HG02571 (cell line): ENCODE measurements around the gene ARMC9.
"Not testable (repeated sequence)": the region's sequence is repeated elsewhere in the genome, so short reads cannot be mapped to it uniquely, and the experiment has no call there.

Source experiments
- ATAC-seq: cut with Tn5 transposase; IDR thresholded peaks from one replicate; pipeline ENCODE4 v1.9.1; 2021; ENCODE audit warnings: mild to moderate bottlenecking, moderate library complexity; ENCODE audit not compliant: unreplicated experiment

The ARMC9 gene

GRCh38 chr2:231198291-231199173 is at the start of gene ARMC9:
Gene ARMC9, plus strand, starts transcription at chr2:231198631. Its CDS starts 7,608 bp downstream, at chr2:231206239.
- ATAC-seq, result peak; percentile 94

GRCh38 chr2:231152800-231153557 is 45.5 kb upstream of the ARMC9 start:
- no peak for ATAC-seq

GRCh38 chr2:231159306-231159705 is 39.1 kb upstream of the ARMC9 start:
- no peak for ATAC-seq

GRCh38 chr2:231160701-231161100 is 37.7 kb upstream of the ARMC9 start:
- ATAC-seq, result no peak

- ATAC-seq, result no peak
Measured at GRCh38 chr2:231161252-231161839, 37.1 kb upstream of the ARMC9 start.

- ATAC-seq, result no peak
Measured at GRCh38 chr2:231161877-231162329, 36.5 kb upstream of the ARMC9 start.

DNA sequence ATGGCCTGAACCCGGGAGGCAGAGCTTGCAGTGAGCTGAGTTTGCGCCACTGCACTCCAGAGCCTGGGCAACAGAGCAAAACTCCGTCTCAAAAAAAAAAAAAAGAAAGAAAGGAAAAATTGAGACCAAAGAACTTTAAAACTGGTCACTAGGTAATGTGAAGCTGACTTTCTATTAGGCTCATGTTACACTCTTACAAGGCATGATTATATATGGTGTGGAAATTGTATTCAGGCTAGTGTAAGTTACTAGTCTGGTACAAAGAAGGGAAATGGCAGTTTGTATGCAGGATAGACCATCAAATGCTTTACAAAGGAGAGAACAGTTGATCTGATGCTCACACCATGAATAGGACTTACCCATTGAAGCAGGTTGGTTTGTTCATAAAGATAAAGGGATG is 35.4 kb upstream of the ARMC9 start:
- ATAC-seq, result no peak

DNA sequence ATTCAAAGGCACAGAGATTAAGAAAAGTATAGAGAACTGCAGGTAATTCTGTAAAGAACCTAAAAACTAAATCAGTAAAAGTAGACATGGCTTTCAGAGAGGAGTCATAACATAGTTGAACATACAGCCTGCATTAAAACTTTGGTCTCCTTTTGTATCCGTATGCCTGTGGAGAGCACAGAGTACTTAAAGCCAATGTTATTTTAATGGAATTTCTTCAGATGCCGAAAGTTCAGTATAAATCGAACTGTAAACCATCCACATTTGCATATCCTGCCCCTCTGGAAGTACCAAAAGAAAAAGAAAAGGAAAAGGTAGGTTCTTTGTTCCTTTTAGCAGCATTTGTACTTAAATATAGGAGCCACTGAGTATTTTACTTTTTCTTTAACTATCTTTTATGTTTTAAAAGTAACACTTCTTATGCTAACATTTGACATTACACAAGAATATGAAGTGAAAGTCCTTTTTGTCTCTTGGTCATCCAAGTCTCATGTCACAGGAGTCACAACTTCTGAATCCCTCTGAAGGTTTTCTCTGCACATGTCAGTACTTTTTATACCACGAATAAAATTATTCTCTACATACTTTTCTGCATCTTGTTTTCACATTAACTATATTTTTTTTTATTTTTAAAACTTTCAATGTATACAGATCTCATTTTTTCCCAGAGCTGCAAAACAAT is 34.9 kb upstream of the ARMC9 start:
- no peak for ATAC-seq

GRCh38 chr2:231167745-231168459 is 30.5 kb upstream of the ARMC9 start:
- ATAC-seq, result no peak

DNA sequence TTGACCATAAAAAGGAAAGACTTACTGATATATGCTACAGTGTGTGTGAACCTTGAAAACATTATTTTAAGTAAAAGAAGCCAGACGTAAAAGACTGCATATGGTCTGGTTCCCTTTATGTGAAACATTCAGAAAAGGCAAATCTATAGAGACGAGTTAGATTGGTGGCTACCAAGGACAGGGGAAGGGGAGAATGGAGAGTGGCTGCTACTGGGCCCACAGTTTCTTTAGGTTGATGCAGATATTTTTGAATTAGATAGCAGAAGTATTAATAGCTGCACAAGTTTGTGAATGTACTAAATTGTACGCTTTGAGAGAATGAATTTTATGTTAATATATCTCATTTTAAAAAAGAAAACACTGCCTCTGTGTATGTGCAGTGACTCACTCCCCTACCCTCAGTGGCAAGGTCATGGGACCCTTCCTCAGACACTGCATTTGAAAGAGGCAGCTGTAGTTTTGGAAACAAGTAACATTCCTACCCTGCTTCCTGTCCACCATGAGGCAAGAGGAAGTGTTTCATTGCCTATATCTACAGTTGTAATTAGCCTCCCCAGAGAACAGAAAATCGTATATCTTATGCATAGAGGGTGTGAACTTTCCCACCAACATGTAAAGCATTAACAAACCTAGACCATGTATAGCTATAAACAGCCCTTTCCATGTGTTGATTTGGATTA is 29.8 kb upstream of the ARMC9 start:
- ATAC-seq, result no peak

DNA sequence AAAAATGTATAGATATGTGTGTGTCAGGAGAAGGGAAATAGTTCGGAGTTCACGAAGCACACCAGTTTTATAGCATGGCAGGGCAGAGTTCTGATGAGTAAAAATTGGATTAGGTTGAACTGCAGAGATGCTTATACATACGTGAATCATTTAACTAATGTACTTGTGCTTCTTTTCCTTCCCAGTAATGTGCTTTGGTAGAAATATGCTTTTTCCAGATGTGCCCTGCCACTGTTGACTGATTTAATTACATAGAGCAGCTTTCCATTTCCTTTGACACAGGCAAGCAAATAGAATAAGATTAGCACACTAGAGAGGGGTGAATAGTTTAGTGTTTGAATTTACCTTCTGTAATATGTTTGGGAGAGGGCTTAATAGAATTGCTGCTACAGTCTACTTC is 28.9 kb upstream of the ARMC9 start:
- ATAC-seq, result no peak

DNA sequence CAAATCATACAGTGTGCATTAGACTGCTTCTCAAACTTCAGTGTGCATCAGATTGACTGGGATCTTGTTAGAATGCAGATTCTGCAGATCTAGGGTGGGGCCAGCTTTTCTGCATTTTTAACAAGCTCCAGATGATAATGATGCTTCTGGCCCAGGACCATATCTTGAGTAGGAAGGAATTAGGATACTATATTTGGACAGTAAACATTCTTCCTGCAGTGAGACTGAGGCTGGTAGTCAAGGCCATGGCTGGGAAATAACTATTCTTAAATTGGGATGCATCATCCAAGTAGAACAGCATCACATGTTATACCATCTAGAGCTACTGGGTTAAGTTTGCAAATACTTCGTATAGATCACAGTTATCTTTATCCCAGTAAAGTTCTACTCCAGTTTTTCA is 28.4 kb upstream of the ARMC9 start:
- no peak for ATAC-seq

- no peak for ATAC-seq
Measured at GRCh38 chr2:231172025-231172424, 26.4 kb upstream of the ARMC9 start.

GRCh38 chr2:231174211-231174651 is 24.2 kb upstream of the ARMC9 start:
- ATAC-seq, result no peak

GRCh38 chr2:231176066-231176465 is 22.4 kb upstream of the ARMC9 start:
- ATAC-seq, result no peak

DNA sequence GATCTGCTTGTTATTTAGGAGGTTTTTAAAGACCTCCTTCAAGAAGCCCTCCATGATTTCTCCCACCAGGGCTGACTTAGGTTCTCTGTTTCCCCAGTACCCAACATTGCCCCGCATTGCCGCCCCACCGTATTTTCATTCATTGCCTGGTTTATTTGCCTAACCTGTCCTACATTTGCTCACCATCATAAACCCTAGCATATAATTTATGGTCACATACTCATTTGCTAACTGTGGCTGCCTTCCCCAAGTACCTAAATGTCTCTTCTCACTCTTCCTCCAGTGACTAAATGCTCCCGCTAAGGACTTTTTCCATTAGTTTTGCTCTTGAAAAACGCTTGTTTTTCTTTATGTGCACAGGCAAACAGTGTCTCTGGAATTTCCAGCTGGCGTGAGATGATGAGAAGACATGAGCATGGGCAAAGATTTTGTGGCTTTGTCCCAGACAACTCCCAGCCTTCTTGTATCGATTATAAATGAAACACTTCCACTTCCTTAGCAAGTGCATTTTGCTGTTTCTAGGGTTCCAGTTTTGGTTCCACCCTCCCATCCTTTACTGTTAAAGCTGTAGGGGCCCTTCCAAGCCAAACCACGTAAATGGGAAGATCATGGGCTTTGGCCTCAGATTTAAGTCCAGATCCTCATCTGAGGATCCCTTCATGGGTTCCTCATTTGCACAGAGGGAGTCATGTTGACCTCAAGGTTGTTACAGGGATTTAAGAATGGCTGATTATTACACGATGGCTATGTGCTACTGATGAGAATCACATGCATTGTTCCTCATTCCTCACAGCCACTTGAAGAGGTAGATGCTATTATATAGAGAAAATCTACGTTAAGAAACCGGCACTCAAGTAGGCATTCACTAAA is 21.0 kb upstream of the ARMC9 start:
- no peak for ATAC-seq

GRCh38 chr2:231178805-231179204 is 19.6 kb upstream of the ARMC9 start:
- not testable (repeated sequence) for ATAC-seq

DNA sequence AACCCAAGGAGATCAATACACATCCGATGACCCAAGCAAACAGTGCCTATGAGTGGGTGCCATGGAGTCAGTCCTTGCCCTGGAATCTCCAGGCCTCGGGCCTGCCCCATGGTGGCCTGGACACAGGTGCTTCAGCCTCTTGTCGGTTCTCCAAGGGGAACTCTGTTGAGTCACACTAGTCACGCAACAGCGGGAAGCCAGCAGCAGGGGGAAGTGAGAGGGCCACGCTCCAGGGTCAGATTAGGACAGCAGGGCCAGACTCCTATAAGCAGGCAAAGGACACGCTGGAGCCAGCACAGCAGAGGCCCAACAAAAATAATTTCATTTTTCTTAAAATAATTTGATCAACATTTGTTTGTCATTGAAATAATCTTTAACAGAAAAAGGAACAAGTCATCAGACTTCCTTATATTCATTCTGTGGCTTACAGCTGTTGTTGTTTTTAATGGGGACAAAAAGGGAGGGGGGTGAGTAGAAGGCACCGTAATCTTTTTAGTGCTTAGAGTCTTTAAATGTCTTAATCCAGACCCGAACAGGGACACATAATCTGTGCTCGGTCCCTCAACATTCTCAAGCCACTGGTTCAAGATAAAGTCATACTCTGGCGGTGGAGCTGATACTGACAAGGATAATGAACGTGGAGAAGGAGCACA is 16.4 kb upstream of the ARMC9 start:
- no peak for ATAC-seq
